Activated naive CD4-positive, alpha-beta T cell treated with anti-CD3 and anti-CD28 coated beads, Interleukin-2, amount 50 U/mL, for 16 hours (primary cell): ENCODE results near the gene ME3.
"Not testable (repeated sequence)": the region's sequence is repeated elsewhere in the genome, so short reads cannot be mapped to it uniquely, and the experiment has no call there.

ENCODE experiments used
- DNase-seq: peaks from one replicate; pipeline ENCODE4 v3.0.0-alpha.2; 2020

The ME3 gene

GRCh38 chr11:86660736-86661135, 11.7 kb downstream of the ME3 start:
- no peak for DNase-seq

- DNase-seq = no peak
Observed at GRCh38 chr11:86660088-86660487, 12.3 kb downstream of the ME3 start.

GRCh38 chr11:86658534-86658933, 13.9 kb downstream of the ME3 start:
- no peak for DNase-seq

DNA sequence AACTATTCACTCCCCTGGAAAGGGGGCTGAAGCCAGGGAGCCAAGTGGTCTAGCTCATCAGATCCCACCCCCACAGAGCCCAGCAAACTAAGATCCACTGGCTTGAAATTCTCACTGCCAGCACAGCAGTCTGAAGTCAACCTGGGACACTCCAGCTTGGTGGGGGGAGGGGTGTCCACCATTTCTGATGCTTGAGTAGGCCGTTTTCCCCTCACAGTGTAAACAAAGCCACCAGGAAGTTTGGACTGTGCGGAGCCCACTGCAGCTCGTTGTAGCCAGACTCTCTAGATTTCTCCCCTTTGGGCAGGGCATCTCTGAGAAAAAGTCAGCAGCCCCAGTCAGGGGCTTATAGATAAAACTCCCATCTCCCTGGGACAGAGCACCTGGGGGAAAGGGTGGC, 27.2 kb downstream of the ME3 start:
- not testable (repeated sequence) for DNase-seq

DNA sequence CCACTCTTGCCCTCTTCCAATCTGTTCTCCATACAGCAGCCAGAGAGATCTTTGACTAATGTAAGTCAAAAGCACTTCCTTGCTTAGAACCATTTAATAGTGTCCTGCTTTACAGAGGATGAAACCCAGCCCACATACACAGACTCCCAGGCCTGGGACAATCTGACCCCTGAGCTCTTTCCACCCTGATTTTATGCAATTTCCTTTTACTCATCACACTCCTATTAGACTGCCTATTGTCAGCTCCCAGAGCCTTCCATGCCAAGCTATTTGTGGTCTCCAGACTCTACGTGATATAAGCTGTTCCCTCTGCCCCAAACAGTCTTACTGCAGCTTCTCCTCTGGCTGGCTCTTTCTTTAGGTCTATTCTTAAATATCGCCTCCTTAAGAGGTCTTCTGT, 28.1 kb downstream of the ME3 start:
- DNase-seq = no peak

DNA sequence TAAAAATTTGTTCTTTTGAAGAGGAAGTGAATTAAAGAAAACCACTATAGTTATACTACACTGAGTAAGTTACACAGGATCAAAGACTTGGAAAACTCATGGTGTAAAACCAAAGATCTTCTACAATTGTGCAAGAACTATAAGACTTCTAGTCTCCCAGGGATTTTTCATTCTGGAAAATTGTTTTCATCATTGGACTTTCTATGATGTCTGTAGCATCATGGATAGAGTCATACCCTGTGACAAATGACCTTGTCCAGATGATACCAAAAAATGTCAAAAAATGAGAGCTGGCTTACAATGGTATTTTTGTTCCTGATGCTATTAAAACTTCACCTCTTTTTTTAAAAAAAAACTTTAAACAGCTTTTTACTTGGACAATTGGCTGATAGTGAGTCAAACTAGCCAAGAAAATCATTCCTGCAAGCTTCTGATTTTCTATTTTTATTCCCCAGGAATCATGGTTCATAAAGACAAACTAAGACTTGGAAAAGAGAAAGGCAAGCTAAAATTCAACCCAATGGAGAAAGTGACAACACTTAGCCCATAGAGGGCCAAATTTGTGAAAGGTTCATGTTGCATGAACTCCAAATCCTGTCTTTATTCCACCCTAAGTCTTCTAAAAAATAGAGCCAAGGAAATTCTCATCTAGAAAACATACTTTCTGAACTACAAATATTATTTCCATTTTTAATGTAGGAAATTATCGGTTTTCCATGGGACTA, 30.7 kb downstream of the ME3 start:
- no peak for DNase-seq

DNA sequence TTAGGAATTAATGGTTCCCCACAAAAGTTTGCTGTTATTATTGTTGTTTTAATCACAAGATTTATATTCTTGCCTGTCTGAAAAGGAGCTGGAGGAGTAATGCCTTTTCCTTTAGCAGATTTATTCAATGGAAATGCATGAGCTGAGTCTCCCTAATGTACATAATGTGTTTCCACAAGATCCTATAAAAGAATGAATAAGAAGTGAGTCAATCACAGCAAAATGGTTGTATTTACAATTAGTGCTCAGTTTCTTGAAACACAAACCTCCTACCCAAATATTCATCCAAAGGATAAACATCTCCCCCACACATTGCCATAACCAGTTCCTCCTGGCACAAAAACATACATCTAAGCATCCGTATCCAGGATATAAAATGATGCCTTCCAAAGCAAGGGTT, 33.3 kb downstream of the ME3 start:
- DNase-seq = no peak

DNA sequence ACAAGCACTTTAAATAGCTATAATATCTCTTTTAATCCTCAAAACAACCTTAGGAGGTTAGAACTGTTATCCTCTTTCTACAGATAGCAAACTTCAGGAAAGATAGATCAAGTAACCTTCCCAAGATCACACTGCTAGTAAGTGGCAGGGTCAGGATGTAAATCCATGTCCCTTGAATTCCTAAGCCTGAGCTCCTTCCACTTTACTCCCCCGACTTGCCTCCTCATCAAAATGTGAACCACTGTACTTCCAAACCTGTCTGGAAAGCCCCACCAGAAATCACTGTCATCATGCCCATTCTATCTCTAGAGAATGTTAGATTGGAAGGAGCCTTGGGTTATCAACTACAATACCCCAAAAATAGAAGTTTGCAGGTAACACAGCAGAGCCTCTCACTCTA, 33.7 kb downstream of the ME3 start:
- no peak for DNase-seq

DNA sequence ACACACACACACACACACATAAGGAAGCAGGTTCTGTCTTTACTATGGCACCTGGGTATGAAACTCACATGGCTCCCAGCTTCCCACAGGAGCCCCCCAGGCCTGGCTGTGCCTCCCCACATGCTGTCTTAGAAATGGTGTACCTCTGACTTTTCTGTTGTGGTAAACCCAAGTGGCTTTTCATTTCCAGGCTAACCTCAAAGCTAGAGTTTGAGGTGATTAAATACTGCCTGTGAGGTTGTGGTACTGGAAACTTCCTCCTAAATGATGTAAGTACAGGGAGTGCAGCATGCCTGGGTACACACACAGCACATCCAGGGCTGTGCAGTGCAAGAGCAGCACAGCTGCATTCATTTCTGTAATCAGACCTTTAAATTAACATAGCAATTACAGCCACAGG, 34.4 kb downstream of the ME3 start:
- DNase-seq = no peak

- no peak for DNase-seq
Observed at GRCh38 chr11:86636275-86636674, 36.1 kb downstream of the ME3 start.

DNA sequence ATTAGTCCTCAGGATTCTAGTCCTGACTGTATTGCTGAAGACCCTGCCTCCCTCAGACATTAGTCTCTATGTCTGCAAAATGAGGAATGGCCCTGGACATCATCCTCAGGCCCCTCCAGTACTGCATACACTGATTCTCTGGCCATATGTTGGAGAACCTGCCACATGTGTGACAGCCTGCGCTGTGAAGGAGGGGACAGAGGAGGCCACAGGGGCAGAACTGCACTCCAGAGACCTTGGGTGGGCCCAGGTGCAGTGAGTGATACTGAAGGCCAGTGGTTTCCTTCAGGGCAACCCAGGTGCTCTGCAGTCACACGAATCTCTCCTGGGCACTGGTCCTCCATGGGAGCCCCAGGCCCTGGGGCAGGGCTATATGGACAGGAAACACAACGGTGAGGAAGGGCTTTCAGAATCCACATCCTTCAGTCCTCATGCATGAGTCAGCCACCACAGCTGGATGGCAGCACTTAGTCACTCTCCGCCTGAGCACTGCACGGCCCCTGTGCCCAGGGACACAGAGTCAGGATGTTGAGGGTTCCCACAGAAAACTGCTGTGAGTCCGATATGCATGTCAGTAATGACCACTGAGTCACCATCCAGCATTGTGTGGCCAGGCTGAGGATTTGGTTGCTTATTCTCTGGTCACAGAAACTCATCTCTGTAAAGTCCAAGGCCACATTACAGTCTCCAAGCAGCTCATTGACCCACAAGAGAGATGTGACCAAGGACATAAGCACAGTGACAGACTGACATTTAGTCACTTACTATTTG, 39.7 kb downstream of the ME3 start:
- DNase-seq = no peak

- no peak for DNase-seq
Observed at GRCh38 chr11:86630229-86630981, 42.0 kb downstream of the ME3 start.

DNA sequence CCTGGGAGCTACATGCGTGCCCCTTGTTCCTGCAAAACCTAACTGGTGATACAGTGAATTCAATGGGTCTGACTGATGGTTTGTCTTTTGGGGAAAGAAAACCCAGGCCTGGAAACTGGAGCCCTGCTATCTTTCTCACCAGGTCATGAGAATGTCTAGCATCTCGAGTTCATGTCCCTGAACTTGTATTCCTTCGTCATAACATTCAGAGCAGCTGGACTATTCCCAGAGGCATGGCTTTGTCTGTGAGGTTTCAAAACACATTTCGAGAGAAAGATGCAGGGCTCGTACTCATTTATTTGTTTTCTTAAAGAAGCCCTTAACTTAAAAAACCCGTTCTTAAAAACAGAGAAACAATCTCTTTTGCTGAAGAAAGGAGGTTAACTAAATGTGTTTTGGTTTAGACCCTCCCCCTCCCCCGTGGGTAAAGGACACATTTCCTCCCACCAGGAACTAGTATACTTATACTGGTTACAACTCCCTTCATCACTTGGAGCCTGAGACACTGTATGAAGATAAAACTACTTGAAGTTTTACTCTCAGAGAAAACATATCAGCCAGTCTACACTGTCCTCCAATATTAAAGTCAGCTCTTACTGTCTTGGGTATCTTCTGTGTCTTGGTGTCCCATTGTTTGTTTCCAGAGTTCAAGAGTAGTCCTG, 43.2 kb downstream of the ME3 start:
- DNase-seq = no peak

- no peak for DNase-seq
Observed at GRCh38 chr11:86627776-86628455, 44.5 kb downstream of the ME3 start.

DNA sequence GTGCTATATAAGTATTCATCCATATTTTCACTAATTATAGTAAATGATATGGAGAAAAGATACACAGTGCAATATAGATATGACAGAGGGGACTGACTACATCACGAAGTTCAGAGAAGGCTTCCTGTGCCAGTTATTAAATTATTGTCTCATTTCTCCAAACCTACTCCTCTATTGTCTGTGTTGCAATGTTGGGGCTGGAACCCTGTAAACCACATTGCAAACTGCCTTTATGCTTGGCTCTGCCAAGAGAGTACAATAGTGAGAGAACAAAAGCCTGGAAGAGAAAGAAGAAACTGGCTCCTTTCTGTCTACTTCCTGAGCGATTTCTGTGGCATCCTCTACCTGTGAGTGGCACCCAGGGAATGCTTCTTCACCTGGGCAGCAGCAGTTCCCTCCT, 46.4 kb downstream of the ME3 start:
- DNase-seq = no peak

GRCh38 chr11:86625544-86625943, 46.9 kb downstream of the ME3 start:
- no peak for DNase-seq

DNA sequence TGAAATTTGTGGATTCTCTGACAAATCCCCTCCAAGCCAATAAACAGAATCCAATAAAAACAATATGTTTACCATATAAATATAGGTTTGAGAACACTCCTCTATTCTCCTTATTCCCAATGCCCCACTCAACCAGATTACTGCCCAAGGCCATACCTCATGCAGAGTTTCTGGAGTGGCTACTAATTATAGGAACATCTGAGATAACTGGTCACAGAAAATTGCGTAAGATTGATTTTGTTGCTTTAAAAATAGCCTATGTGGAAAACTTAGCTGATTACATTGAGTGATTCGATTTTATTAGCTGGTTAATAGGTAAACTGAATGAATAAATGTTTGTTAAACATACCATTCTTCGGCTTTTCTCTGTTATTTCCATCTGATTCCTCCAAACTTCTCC, 48.0 kb downstream of the ME3 start:
- DNase-seq = no peak

DNA sequence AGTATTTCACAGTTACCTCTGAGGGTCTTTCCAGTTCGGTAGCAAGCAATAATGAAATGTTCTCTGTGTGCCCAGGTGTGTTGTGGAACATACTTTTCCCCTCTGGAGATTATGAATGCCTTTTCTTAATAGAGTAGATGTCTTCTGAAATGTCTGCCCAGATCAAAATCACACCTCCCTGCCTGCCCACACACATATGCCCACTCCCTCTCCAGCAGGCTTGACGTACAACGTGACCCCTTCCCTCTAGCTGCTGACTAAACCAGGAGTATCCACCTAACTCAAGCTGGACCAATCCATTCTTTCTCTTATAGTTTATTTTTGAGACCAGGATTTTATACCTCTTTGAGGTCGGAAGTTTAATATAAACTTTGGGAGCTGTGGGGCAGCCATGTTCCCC, 48.7 kb downstream of the ME3 start:
- no peak for DNase-seq

GRCh38 chr11:86623041-86623621, 49.3 kb downstream of the ME3 start:
- no peak for DNase-seq

- no peak for DNase-seq
Observed at GRCh38 chr11:86621854-86622253, 50.6 kb downstream of the ME3 start.

DNA sequence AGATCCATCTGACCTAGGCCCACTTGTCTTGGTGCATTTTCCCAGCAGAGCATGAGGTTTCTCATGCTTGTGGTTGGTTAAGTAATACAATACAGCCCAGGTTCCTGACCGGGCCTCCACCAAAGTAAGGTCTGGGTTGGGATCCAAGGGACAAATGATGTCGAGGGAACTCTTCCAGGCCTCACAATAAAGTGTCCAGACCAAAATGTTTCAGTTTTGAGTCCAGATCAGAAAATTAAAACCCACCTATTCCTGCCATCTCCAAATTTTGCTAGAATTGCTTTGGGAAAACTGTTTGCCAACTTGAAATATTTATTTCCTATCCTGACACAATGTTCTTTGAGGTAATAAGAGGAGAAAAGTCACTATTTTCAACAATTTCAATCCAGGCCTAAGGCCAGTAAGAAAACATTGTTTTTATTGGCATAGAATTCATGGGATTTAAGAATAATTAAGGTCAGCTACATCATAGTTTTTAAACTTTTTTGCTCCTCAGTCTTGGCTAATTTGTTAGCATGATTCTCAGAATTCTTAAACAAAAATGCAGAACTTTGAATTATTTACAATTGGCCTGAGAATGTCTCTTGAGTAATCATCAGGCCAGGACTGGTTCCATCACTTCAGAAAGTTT, 51.4 kb downstream of the ME3 start:
- DNase-seq = no peak

GRCh38 chr11:86619428-86619827, 53.0 kb downstream of the ME3 start:
- not testable (repeated sequence) for DNase-seq
